Tibial artery (tissue), 4 donors: ENCODE results near the gene S1PR4.
"Not testable (repeated sequence)": the region's sequence is repeated elsewhere in the genome, so short reads cannot be mapped to it uniquely, and the experiment has no call there.

Source experiments
- DNase-seq, 2 donors: peaks; one replicate each; pipeline ENCODE4 v3.0.0-alpha.2; 2019
- H3K27ac ChIP-seq, 2 donors: fragments of 200-600 bp; sonication (generic) in 1 of 2; 1 replicate in 1 of 2; 2 replicates in 1 of 2; pipeline ENCODE4 v1.5.1; 2018 to 2019; ENCODE audit warnings: mild to moderate bottlenecking in 1 of 2
- H3K27me3 ChIP-seq, 2 donors: fragments of 200-600 bp; sonication (generic) in 1 of 2; one replicate each; pipeline versions ENCODE4 v1.5.1 to v1.6.0; 2016 to 2019
- H3K36me3 ChIP-seq, 3 donors: fragments of 200-600 bp; sonication (generic) in 2 of 3; one replicate each; pipeline ENCODE4 v1.5.1; 2016 to 2019; ENCODE audit warnings: mild to moderate bottlenecking in 2 of 3
- H3K4me1 ChIP-seq, 4 donors: fragments of 200-600 bp; sonication (generic) in 2 of 4; 1 replicate in 3 of 4; 2 replicates in 1 of 4; pipeline ENCODE4 v1.5.1; 2016 to 2019
- H3K4me3 ChIP-seq, 2 donors: fragments of 200-600 bp; sonication (generic) in 1 of 2; 1 replicate in 1 of 2; 2 replicates in 1 of 2; pipeline ENCODE4 v1.5.1; 2018 to 2019; ENCODE audit warnings: mild to moderate bottlenecking in 2 of 2
- H3K9me3 ChIP-seq, 3 donors: fragments of 200-600 bp; sonication (generic) in 1 of 3; one replicate each; pipeline ENCODE4 v1.5.1; 2016 to 2019
- CTCF ChIP-seq, 2 experiments: fragments of 200-600 bp in 1 of 2; fragments of 450-650 bp in 1 of 2; IDR thresholded peaks; one replicate each; pipeline ENCODE4 v1.5.1; 2017 to 2019; ENCODE audit warnings: antibody characterized with exemption in 2 of 2, mild to moderate bottlenecking in 1 of 2, moderate library complexity in 1 of 2
- intact Hi-C: fragments of 100-400 bp; cut with DNase I; formaldehyde crosslinking; loops from one replicate; pipeline ENCODE4 v1.15.0; 2023; ENCODE audit warnings: low total_unique reads

The S1PR4 gene

GRCh38 chr19:3196933-3197205 lies 18.3 kb downstream of the S1PR4 start:
- DNase-seq, result no peak
- H3K9me3 ChIP-seq, result no peaks in the 10 kb centered on the region
- H3K27me3 ChIP-seq, result no peaks in the 10 kb centered on the region
- H3K27ac ChIP-seq, result no peak overlapping the region
- H3K4me3 ChIP-seq, result no peak overlapping the region
- TF ChIP-seq CTCF (IDR thresholded peaks at IDR 0.05), result no peak
- H3K36me3 ChIP-seq, result peaks cover 0 to 79% (median 43%) of the 10 kb centered on the region in 3 donors
- no peaks in the 10 kb centered on the region for H3K4me1 ChIP-seq
- intact Hi-C loops, result no loop called here

- no peak for TF ChIP-seq CTCF (IDR thresholded peaks at IDR 0.05)
- Histone ChIP-seq H3K36me3 (peaks cover 7 to 81% (median 49%) of the 10 kb centered on the region in 3 donors), H3K27me3 (no peaks in the 10 kb centered on the region)
Measured at GRCh38 chr19:3198901-3199700, 20.5 kb downstream of the S1PR4 start.

DNA sequence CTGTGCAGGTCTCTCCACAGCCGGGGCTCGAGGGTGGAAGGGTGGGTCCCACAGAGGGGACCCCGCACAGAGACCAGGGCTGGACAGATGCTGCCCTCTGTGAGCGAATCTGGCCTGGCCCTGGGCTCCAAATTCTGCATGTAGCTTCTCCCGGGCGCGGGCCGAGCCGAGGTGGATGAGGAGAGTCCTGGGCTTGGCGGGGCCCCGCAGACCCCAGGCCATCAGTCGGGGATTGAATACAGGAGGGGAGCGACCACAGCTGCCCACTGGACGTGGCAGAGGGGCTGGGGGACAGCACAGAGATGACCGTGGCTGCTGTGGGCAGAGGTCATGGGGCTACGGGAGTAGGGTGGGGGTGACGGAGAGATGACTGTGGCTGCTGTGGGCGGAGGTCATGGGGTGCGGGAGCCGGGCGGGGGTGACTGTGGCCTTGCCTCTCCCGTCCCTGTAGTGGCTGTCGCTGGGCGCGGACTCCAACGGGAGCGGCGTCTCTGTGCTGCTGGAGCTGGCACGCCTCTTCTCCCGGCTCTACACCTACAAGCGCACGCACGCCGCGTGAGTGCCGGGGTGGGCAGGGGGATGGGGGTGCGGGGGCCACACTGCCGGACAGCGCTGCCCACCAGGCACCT lies 22.6 kb downstream of the S1PR4 start:
- Histone ChIP-seq H3K27ac (no peak overlapping the region), H3K4me3 (no peak overlapping the region), H3K36me3 (peaks cover 26 to 90% (median 61%) of the 10 kb centered on the region in 3 donors), H3K9me3 (no peaks in the 10 kb centered on the region), H3K27me3 (no peaks in the 10 kb centered on the region), H3K4me1 (no peaks in the 10 kb centered on the region)
- intact Hi-C loops, result no loop called here
- TF ChIP-seq CTCF (IDR thresholded peaks at IDR 0.05), result no peak
- no peak for DNase-seq

More at GRCh38 chr19:3198901-3199700, 20.5 kb downstream of the S1PR4 start:
- H3K9me3 ChIP-seq, result no peaks in the 10 kb centered on the region
- intact Hi-C loops, result no loop called here
- no peak overlapping the region for H3K4me3 ChIP-seq
- no peaks in the 10 kb centered on the region for H3K4me1 ChIP-seq
- H3K27ac ChIP-seq, result no peak overlapping the region
- no peak for DNase-seq

- no peaks in the 10 kb centered on the region for H3K27me3 ChIP-seq
- H3K4me3 ChIP-seq, result no peak overlapping the region
- H3K36me3 ChIP-seq, result peaks cover 31 to 90% (median 61%) of the 10 kb centered on the region in 3 donors
- no peak overlapping the region for H3K27ac ChIP-seq
- H3K4me1 ChIP-seq, result no peaks in the 10 kb centered on the region
- no peak for TF ChIP-seq CTCF (IDR thresholded peaks at IDR 0.05)
- no peak for DNase-seq
- no peaks in the 10 kb centered on the region for H3K9me3 ChIP-seq
- intact Hi-C loops, result no loop called here
Measured at GRCh38 chr19:3201911-3202310, 23.3 kb downstream of the S1PR4 start.

- Histone ChIP-seq H3K27ac (no peak overlapping the region), H3K4me1 (no peaks in the 10 kb centered on the region), H3K4me3 (no peak overlapping the region), H3K27me3 (no peaks in the 10 kb centered on the region), H3K9me3 (no peaks in the 10 kb centered on the region), H3K36me3 (peaks cover 35 to 90% (median 64%) of the 10 kb centered on the region in 3 donors)
- no peak for DNase-seq
- intact Hi-C loops, result no loop called here
- no peak for TF ChIP-seq CTCF (IDR thresholded peaks at IDR 0.05)
Measured at GRCh38 chr19:3202346-3202745, 23.8 kb downstream of the S1PR4 start.

- H3K36me3 ChIP-seq, result peaks cover 40 to 90% (median 69%) of the 10 kb centered on the region in 3 donors
- H3K4me1 ChIP-seq, H3K9me3 ChIP-seq, H3K27ac ChIP-seq, DNase-seq, H3K27me3 ChIP-seq, H3K4me3 ChIP-seq, intact Hi-C loops: not testable (repeated sequence)
Measured at GRCh38 chr19:3202895-3203294, 24.3 kb downstream of the S1PR4 start.
